GM18526 (cell line): ENCODE measurements around the gene AKAP11.
A peak's percentile ranks its signal among the peaks of the same experiment; 100 is the strongest.

Source experiments
- POLR2A ChIP-seq: IDR thresholded peaks from 3 replicates; pipeline ENCODE4 v1.6.1; 2011; ENCODE audit not compliant: insufficient read length; ENCODE audit errors: extremely low read depth

AKAP11 gene

GRCh38 chr13:42271337-42272114 is 426 bp upstream of the AKAP11 start:
- peak; percentile 37 for TF ChIP-seq POLR2A

- no peak for TF ChIP-seq POLR2A
Observed at GRCh38 chr13:42272804-42273175, 838 bp downstream of the AKAP11 start.

- no peak for TF ChIP-seq POLR2A
Observed at GRCh38 chr13:42274386-42275097, 2.6 kb downstream of the AKAP11 start.

- peak; percentile 38 for TF ChIP-seq POLR2A
Observed at GRCh38 chr13:42275098-42275471, 3.1 kb downstream of the AKAP11 start.

GRCh38 chr13:42275506-42275905 is 3.6 kb downstream of the AKAP11 start:
- no peak for TF ChIP-seq POLR2A

GRCh38 chr13:42276683-42277082 is 4.7 kb downstream of the AKAP11 start:
- no peak for TF ChIP-seq POLR2A

GRCh38 chr13:42277618-42278276 is 5.8 kb downstream of the AKAP11 start:
- TF ChIP-seq POLR2A = no peak

- TF ChIP-seq POLR2A = no peak
Observed at GRCh38 chr13:42279080-42279479, 7.1 kb downstream of the AKAP11 start.

GRCh38 chr13:42279986-42280385 is 8.0 kb downstream of the AKAP11 start:
- no peak for TF ChIP-seq POLR2A

- TF ChIP-seq POLR2A = no peak
Observed at GRCh38 chr13:42280537-42280936, 8.6 kb downstream of the AKAP11 start.

- TF ChIP-seq POLR2A = no peak
Observed at GRCh38 chr13:42283574-42283973, 11.6 kb downstream of the AKAP11 start.

- TF ChIP-seq POLR2A = no peak
Observed at GRCh38 chr13:42284068-42284467, 12.1 kb downstream of the AKAP11 start.

- TF ChIP-seq POLR2A = no peak
Observed at GRCh38 chr13:42298392-42298791, 26.4 kb downstream of the AKAP11 start.

GRCh38 chr13:42305503-42305902 is 33.6 kb downstream of the AKAP11 start:
- TF ChIP-seq POLR2A = no peak

GRCh38 chr13:42307461-42307860 is 35.5 kb downstream of the AKAP11 start:
- TF ChIP-seq POLR2A = no peak

- TF ChIP-seq POLR2A = no peak
Observed at GRCh38 chr13:42312817-42313431, 41.0 kb downstream of the AKAP11 start.
